HL-60/S4 (cell line): Measurements from ENCODE around the gene CLDN2.

Experiments used
- in situ Hi-C: fragments of 300-500 bp; cut with MboI; formaldehyde crosslinking; loops from 2 replicates; pipeline ENCODE4 v1.14.3; 2022; ENCODE audit warnings: low sequenced_read_pairs

The CLDN2 gene

GRCh38 chrX:106917830-106918500 is 2.2 kb upstream of the CLDN2 start:
- in situ Hi-C loops = no loop called here

DNA sequence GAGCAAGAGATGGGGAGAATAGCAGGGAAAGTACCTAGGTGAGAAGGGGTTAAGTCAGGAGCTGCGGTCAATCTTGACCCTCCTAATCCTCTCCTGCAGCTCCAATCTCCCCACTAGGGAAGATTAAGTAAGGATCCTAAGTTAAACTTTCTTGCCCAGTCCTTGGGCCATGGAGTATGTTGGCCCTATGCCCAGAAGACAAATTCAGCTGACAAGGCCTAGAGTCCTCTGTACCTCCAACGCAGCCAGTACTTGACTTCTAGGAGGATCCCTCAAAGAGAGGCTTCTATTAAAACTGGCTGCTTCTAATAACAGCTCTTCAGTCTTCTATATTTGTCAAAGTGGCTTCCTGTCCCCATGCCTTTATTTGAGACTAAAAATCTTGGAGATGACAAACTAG is 1.4 kb downstream of the CLDN2 start:
- in situ Hi-C loops = no loop called here

DNA sequence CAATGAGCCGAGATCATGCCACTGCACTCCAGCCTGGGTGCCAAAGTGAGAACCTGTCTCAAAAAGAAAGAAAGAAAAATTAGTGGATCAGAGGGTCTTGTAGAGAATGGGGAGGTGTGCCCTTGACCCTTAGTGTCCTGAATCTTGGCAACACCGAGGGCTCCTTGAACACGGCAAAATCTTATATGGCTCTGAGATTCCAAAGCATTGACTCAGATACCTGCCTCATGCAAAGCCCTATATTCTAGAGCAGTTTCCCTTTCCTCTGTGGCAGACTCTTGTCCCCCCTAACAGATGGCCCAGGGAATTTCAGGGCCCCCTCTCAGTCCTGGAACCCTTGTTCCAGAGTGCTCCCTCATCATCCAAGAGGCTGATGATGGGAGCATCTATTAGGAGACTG is 6.8 kb downstream of the CLDN2 start:
- in situ Hi-C loops = no loop called here

- in situ Hi-C loops = no loop called here
Observed at GRCh38 chrX:106927700-106928099, 7.5 kb downstream of the CLDN2 start.

DNA sequence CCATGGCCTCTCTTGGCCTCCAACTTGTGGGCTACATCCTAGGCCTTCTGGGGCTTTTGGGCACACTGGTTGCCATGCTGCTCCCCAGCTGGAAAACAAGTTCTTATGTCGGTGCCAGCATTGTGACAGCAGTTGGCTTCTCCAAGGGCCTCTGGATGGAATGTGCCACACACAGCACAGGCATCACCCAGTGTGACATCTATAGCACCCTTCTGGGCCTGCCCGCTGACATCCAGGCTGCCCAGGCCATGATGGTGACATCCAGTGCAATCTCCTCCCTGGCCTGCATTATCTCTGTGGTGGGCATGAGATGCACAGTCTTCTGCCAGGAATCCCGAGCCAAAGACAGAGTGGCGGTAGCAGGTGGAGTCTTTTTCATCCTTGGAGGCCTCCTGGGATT is 8.0 kb downstream of the CLDN2 start:
- in situ Hi-C loops = no loop called here

GRCh38 chrX:106931831-106932491 is 11.8 kb downstream of the CLDN2 start:
- in situ Hi-C loops = no loop called here

- in situ Hi-C loops = no loop called here
Observed at GRCh38 chrX:106932492-106932923, 12.3 kb downstream of the CLDN2 start.

GRCh38 chrX:106932960-106933537 is 12.8 kb downstream of the CLDN2 start:
- in situ Hi-C loops = no loop called here

DNA sequence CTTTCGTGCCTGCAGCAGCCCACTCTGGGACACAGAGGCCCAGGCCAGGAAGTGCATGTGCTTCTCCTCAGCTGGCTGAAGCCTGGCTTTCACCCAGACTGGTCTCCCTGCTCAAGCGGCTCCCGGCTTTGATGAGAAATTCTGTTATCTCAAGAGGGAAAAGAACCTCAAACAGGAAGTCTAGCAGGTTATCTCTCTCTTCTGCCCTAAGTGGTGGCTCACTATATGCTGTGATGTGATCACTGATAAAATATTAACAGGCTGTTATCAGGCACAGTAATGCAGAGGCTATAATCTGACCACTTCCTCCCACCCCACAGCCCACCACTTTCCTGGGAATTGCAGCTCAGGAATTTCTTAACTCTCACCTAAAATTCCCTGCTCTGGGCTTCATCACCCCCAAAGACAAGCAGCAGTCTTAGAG is 13.3 kb downstream of the CLDN2 start:
- in situ Hi-C loops = no loop called here

DNA sequence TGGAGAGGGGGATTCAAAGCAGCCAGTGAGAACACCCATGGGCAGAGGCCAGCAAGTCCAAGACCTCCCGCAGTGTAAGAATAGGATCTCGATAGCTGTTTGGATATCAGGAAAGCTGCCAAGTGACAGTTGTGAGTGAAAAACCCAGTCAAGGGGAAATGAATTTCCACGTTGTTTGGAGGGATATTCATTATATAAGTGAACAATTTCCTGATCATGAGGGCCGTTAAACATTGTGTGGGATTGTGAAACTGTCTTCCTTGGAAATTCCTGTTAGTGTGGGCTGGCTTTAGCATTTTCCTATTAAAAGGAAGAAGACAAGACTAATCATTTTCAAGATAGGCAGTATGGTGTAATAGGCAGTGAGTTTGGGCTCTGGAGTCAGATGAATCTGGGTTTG is 15.0 kb downstream of the CLDN2 start:
- in situ Hi-C loops = no loop called here

DNA sequence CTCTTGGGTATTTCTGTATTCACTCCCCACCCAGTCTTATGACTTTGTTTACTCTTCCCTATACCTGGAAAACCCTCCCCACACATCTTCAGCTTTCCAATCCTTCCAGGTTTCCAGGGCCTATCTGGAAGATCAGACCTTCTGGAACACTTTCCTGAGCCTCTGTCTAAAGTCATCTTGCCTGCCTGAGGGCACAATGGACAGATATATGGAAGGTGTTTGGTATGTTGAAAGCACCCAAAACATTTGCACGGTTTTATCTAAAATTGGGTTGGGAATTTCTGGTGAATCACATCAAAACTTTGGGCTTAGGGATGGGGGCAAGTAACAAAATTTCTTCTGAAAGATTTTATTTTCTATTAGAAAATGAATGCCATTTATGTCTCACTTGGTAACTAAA is 16.0 kb downstream of the CLDN2 start:
- in situ Hi-C loops = no loop called here

- in situ Hi-C loops = no loop called here
Observed at GRCh38 chrX:106939566-106939965, 19.4 kb downstream of the CLDN2 start.

GRCh38 chrX:106940068-106940467 is 19.9 kb downstream of the CLDN2 start:
- in situ Hi-C loops = no loop called here

GRCh38 chrX:106946464-106946863 is 26.3 kb downstream of the CLDN2 start:
- in situ Hi-C loops = no loop called here

- in situ Hi-C loops = no loop called here
Observed at GRCh38 chrX:106948641-106949040, 28.4 kb downstream of the CLDN2 start.

DNA sequence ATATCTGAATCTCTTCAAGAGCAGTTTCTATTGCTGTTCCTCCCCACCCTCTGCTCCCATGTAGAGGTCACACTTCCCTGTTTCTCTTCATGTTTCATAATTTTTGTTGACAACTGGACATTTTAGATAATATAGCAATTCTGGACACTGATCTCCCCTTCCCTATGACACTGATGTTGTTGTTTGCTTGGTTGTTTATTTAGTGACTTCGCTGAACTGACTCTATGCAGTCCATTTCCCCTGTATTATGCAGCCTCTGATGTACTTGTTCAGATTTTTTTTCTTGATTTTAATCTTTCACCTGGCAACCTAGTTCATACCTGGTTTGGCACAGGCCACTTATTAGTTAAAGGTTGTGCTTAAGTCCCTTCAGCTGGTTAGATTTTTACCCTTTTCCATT is 29.2 kb downstream of the CLDN2 start:
- in situ Hi-C loops = no loop called here

DNA sequence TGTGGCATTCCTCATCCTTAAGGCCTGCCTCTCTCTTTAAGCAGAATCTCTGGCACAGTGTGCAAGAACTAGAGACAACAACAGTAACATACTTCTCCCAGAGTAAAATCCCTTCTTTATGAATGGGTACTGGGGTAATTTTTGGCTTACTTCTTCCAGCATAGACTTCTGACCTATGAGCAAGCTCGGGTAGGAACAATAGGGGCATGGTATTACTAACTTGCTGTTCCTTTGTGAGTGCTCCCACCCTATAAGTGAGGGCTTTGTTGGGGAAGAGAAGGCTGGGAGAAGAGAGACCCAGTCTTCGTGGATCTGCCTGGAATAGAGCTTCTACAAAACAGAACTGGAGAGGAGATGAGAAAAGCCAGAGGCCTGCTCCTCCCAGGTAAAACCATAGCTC is 30.2 kb downstream of the CLDN2 start:
- in situ Hi-C loops = no loop called here

GRCh38 chrX:106951230-106951629 is 31.0 kb downstream of the CLDN2 start:
- in situ Hi-C loops = no loop called here

- in situ Hi-C loops = no loop called here
Observed at GRCh38 chrX:106952089-106952488, 31.9 kb downstream of the CLDN2 start.

- in situ Hi-C loops = no loop called here
Observed at GRCh38 chrX:106952538-106952937, 32.3 kb downstream of the CLDN2 start.

DNA sequence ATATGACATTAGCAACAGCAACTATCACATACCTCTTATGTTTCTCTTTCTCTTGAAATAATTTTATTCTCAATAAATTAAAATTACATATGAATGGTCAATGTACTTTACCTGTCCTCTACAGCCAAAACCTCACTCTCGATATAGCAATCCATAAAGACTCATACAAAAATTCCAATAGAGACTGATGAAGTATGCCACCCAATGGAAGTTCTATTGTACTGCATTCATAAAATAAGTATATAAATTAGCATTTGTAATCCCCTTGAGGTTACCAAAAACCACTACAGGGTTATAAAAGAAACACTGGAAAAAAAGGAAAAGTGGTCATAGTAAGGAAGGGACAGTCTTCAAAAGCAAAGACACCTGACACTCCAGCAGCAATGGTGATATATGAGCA is 32.8 kb downstream of the CLDN2 start:
- in situ Hi-C loops = no loop called here

GRCh38 chrX:106954041-106954440 is 33.8 kb downstream of the CLDN2 start:
- in situ Hi-C loops = no loop called here
